HepG2 (cell line): ENCODE data around the gene LRRC74B. TPM values are rescaled to one million over a fixed set of nuclear protein-coding genes. Genes with fewer than 3 reads are reported as not detected.

Source experiments
- ATAC-seq: fragments of 200-7000 bp; cut with Tn5 transposase; 3 replicates; pipeline ENCODE4 v1.9.1; 2020; ENCODE audit warnings: mild to moderate bottlenecking, moderate library complexity
- BruUV-seq: library from RNA; stranded (reverse); fragments of 400-500 nt; replicated peaks from 2 replicates; lab custom pipeline; 2021; lab: Mats Ljungman, UMichigan
- CTCF ChIA-PET: fragments of 300-600 bp; formaldehyde crosslinking; extraction: SDS; loops from one replicate; lab custom pipeline; 2021; ENCODE audit warnings: low total read pairs, inconsistent platforms, low intra/inter-chr PET ratio; lab: Yijun Ruan, JAX
- POLR2A ChIA-PET: fragments of 350-600 bp; sonication (Branson Sonifier 250); formaldehyde crosslinking; loops from one replicate; lab custom pipeline; 2020; ENCODE audit warnings: antibody characterized with exemption, inconsistent platforms; lab: Yijun Ruan, JAX
- DNase-seq: peaks from one replicate; pipeline ENCODE4 v3.0.0-alpha.2; 2015; ENCODE audit warnings: low spot score
- FAIRE-seq: peaks from 3 replicates; lab custom pipeline; 2011; peaks lifted over from hg19 to GRCh38; lab: Jason Lieb, UNC
- H2AFZ ChIP-seq: one replicate; pipeline ENCODE4 v1.6.1; 2011; ENCODE audit warnings: low read length, inconsistent platforms
- H3K27ac ChIP-seq: fragments of 300-600 bp; 3 replicates; pipeline ENCODE4 v1.8.0; 2011; ENCODE audit warnings: mixed run types, mild to moderate bottlenecking, mixed read lengths, low read length, inconsistent platforms; ENCODE audit not compliant: insufficient read depth; ENCODE audit errors: extremely low read length
- H3K27me3 ChIP-seq, 2 experiments: fragments of 200-600 bp in 1 of 2; 2 replicates in 1 of 2; 3 replicates in 1 of 2; pipeline versions ENCODE4 v1.6.0 to v1.8.0; 2011; ENCODE audit warnings: low read length in 2 of 2, mild to moderate bottlenecking in 2 of 2, moderate library complexity in 2 of 2, inconsistent platforms in 1 of 2; ENCODE audit not compliant: insufficient read depth in 2 of 2, control insufficient read depth in 1 of 2
- H3K36me3 ChIP-seq, 2 experiments: fragments of 200-600 bp in 1 of 2; replicated peaks in 1 of 2; 2 replicates in 1 of 2; 3 replicates in 1 of 2; pipeline versions ENCODE4 v1.5.1 to v1.8.0; 2011; ENCODE audit warnings: low read length in 2 of 2, inconsistent platforms in 1 of 2; ENCODE audit not compliant: insufficient read depth in 2 of 2, control insufficient read depth in 1 of 2
- H3K4me1 ChIP-seq: 2 replicates; pipeline ENCODE4 v1.5.1; 2012; ENCODE audit warnings: low read length, inconsistent platforms; ENCODE audit not compliant: insufficient read depth
- H3K4me2 ChIP-seq: 2 replicates; pipeline ENCODE4 v1.6.0; 2011; ENCODE audit warnings: low read depth, low read length, inconsistent platforms
- H3K4me3 ChIP-seq, 3 experiments: fragments of 200-600 bp in 1 of 3; sonication (generic), shearing (Covaris generic) in 1 of 3; replicated peaks in 1 of 3; 2 replicates each; pipeline ENCODE4 v1.5.1; 2011 to 2016; ENCODE audit warnings: low read length in 3 of 3, inconsistent platforms in 2 of 3, low read depth in 2 of 3, mild to moderate bottlenecking in 2 of 3, control low read depth in 1 of 3, mixed read lengths in 1 of 3; ENCODE audit not compliant: insufficient read depth in 1 of 3
- H3K79me2 ChIP-seq: one replicate; pipeline ENCODE4 v1.6.1; 2011; ENCODE audit warnings: low read length, inconsistent platforms; ENCODE audit not compliant: insufficient read depth
- H3K9ac ChIP-seq: 2 replicates; pipeline ENCODE4 v1.6.0; 2011; ENCODE audit warnings: mild to moderate bottlenecking, low read depth, low read length, inconsistent platforms; ENCODE audit not compliant: insufficient read depth
- H3K9me3 ChIP-seq: 2 replicates; pipeline ENCODE4 v1.5.1; 2012; ENCODE audit warnings: mild to moderate bottlenecking, low read length
- H4K20me1 ChIP-seq: 2 replicates; pipeline ENCODE4 v1.6.0; 2011; ENCODE audit warnings: inconsistent platforms, mild to moderate bottlenecking, low read length, moderate library complexity; ENCODE audit not compliant: insufficient read depth
- AKAP8 ChIP-seq: sonication (generic); formaldehyde crosslinking; IDR thresholded peaks from 2 replicates; pipeline ENCODE4 v1.5.1; 2020; ENCODE audit warnings: mild to moderate bottlenecking, missing genetic modification reagents
- MBD4 ChIP-seq: IDR thresholded peaks from 2 replicates; pipeline ENCODE4 v1.6.1; 2012; ENCODE audit warnings: low read length, inconsistent platforms, borderline replicate concordance
- NFATC3 ChIP-seq: sonication (generic); formaldehyde crosslinking; IDR thresholded peaks from 2 replicates; pipeline ENCODE4 v1.5.1; 2020; ENCODE audit warnings: mild to moderate bottlenecking, missing genetic modification reagents
- PHB2 ChIP-seq: fragments of 450-650 bp; IDR thresholded peaks from 2 replicates; pipeline ENCODE4 v1.6.1; 2018; ENCODE audit not compliant: partially characterized antibody
- RBAK ChIP-seq: sonication (generic); formaldehyde crosslinking; IDR thresholded peaks from 2 replicates; pipeline ENCODE4 v1.5.1; 2020; ENCODE audit warnings: mild to moderate bottlenecking, missing genetic modification reagents
- RNF2 ChIP-seq: fragments of 450-650 bp; conservative IDR thresholded peaks from 2 replicates; pipeline ENCODE4 v1.6.1; 2016; ENCODE audit warnings: low read depth
- SRSF1 ChIP-seq: fragments of 200-400 bp; formaldehyde crosslinking; optimal IDR thresholded peaks from 2 replicates; pipeline ENCODE3; 2017; ENCODE audit warnings: mild to moderate bottlenecking, low read depth, low read length, moderate library complexity
- TEAD2 ChIP-seq: sonication (generic); formaldehyde crosslinking; IDR thresholded peaks from 2 replicates; pipeline ENCODE4 v1.9.0; 2021; ENCODE audit warnings: missing genetic modification reagents
- ZFP1 ChIP-seq: IDR thresholded peaks from 2 replicates; pipeline ENCODE4 v1.6.1; 2016
- ZFP36L2 ChIP-seq: sonication (generic); formaldehyde crosslinking; IDR thresholded peaks from 2 replicates; pipeline ENCODE4 v1.4.0; 2020; ENCODE audit warnings: missing genetic modification reagents
- ZNF263 ChIP-seq: sonication (generic); formaldehyde crosslinking; IDR thresholded peaks from 2 replicates; pipeline ENCODE4 v1.4.0; 2020; ENCODE audit warnings: missing genetic modification reagents
- ZNF383 ChIP-seq: sonication (generic); formaldehyde crosslinking; IDR thresholded peaks from 2 replicates; pipeline ENCODE4 v1.4.0; 2020; ENCODE audit warnings: missing genetic modification reagents, mild to moderate bottlenecking, borderline replicate concordance
- ZNF431 ChIP-seq: sonication (generic); formaldehyde crosslinking; IDR thresholded peaks from 2 replicates; pipeline ENCODE4 v1.9.0; 2022; ENCODE audit warnings: missing genetic modification reagents, low read depth, mild to moderate bottlenecking, borderline replicate concordance
- ZNF441 ChIP-seq: sonication (generic); formaldehyde crosslinking; IDR thresholded peaks from 2 replicates; pipeline ENCODE4 v1.7.0; 2021; ENCODE audit warnings: missing genetic modification reagents, borderline replicate concordance
- ZNF766 ChIP-seq: sonication (generic); formaldehyde crosslinking; IDR thresholded peaks from 2 replicates; pipeline ENCODE4 v1.5.0; 2020; ENCODE audit warnings: missing genetic modification reagents, borderline replicate concordance
- ZNF781 ChIP-seq: sonication (generic); formaldehyde crosslinking; IDR thresholded peaks from 2 replicates; pipeline ENCODE4 v1.5.1; 2020; ENCODE audit warnings: borderline replicate concordance, mild to moderate bottlenecking, missing genetic modification reagents; ENCODE audit errors: not compliant biosample characterization
- WGBS: methylation state at CpG from one replicate; pipeline ENCODE4 v1.1.6; 2017; ENCODE audit warnings: low lambda C conversion rate; 5-methylcytosine and 5-hydroxymethylcytosine counted together
- in situ Hi-C: cut with HindIII; loops from 2 replicates; pipeline ENCODE4 v1.10.0; 2017; ENCODE audit warnings: low pct_unique_long_range_greater_than_20kb; ENCODE audit not compliant: extremely low pct_ligation_motif_present
- intact Hi-C: fragments of 100-400 bp; cut with micrococcal nuclease; formaldehyde crosslinking; loops from one replicate; pipeline ENCODE4 v1.10.0; 2022; ENCODE audit not compliant: unreplicated experiment
- polyA plus RNA-seq, 8 experiments: library from polyadenylated mRNA; depleted of rRNA in 3 of 8; stranded (reverse) in 7 of 8; unstranded in 1 of 8; fragments of >200 nt; fragmentation: Illumina TruSeq in 4 of 8; extraction: Trizol in 4 of 8; gene quantifications; 2 replicates each; pipeline versions ENCODE4 v1.2.1 to v1.2.3, GENCODE V29; 2011 to 2016; ENCODE audit warnings: low read depth in 4 of 8, missing spikeins in 1 of 8, mixed read lengths in 1 of 8; ENCODE audit not compliant: insufficient read depth in 1 of 8
- total RNA-seq, 5 experiments: library from RNA; depleted of rRNA; stranded (reverse); fragments of >200 nt; fragmentation: Illumina TruSeq; extraction: Trizol; gene quantifications; 2 replicates each; pipeline ENCODE4 v1.2.3, GENCODE V29; 2016; ENCODE audit warnings: low read depth in 1 of 5
- TF ChIP-seq, protein P1 (sequence below): sonication (generic); formaldehyde crosslinking; IDR thresholded peaks from 2 replicates; pipeline ENCODE4 v1.5.0; 2020; ENCODE audit warnings: mild to moderate bottlenecking, missing genetic modification reagents, moderate library complexity
- TF ChIP-seq, protein P2 (sequence below): sonication (generic); formaldehyde crosslinking; IDR thresholded peaks from 2 replicates; pipeline ENCODE4 v1.8.0; 2022; ENCODE audit warnings: mild to moderate bottlenecking, missing genetic modification reagents; ENCODE audit not compliant: insufficient replicate concordance
- TF ChIP-seq, protein P3 (sequence below): IDR thresholded peaks from 2 replicates; pipeline ENCODE4 v1.6.1; 2016; ENCODE audit warnings: mild to moderate bottlenecking, missing biosample characterization, missing genetic modification reagents
- TF ChIP-seq, protein P4 (sequence below): fragments of 450-650 bp; IDR thresholded peaks from 2 replicates; pipeline ENCODE4 v1.6.1; 2017

The LRRC74B gene
- total and polyA plus RNA-seq, 2 of the 13 experiments (the other 11 are each of a cell fraction or from before 2014, with no cell fraction given) = not detected

DNA sequence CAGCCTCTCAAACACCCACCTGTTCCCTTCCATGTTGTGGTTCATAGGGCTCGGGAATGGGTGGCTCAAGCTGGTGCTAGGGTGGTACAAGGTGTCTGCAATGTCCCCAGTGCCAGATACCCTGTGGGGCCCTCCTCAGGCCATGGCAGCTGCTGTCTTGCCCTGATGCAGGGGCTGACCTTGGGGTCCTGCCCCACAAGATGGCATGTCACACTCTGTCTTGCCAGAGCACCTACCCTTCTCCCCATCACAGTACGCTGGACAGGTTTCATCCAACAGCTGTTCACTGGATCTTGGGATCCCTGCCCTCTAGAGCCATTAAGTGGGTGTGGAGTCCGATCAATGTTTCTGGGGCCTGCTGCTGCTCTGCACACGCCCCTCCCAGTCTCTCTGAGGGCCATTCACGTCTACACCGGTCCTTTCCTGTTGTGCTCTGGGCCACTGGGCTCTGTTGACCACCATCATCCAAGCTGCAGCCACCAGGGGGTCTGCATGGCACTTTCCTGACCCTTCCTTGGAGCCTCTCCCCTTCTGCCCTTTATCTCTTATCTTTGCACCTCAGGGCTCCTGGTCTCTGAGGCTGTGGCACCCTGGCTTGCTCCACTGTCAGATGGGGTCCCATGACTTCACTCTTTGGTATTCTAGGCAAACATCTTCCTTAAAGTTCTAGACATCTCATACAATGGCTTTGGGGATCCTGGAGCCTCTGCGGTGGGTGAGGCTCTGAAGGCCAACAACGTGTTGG is 7.1 kb downstream of the LRRC74B start:
- no peak overlapping the region for H2AFZ ChIP-seq
- H3K9ac ChIP-seq = no peak overlapping the region
- H3K4me3 ChIP-seq = no peak overlapping the region
- H3K9me3 ChIP-seq = no peaks in the 10 kb centered on the region
- H3K36me3 ChIP-seq = no peaks in the 10 kb centered on the region
- H3K4me1 ChIP-seq = no peaks in the 10 kb centered on the region
- H3K4me2 ChIP-seq = no peak overlapping the region
- no peaks in the 10 kb centered on the region for H3K79me2 ChIP-seq
- WGBS = 14% methylated on average over 5 of the region's 8 CpGs
- no peak for ATAC-seq
- no peak for DNase-seq
- H3K27me3 ChIP-seq = peaks cover 6 to 57% of the 10 kb centered on the region in 2 experiments; a peak in 4 of 5 replicates
- CTCF ChIA-PET = no interaction called here
- no peaks in the 10 kb centered on the region for H4K20me1 ChIP-seq
- BruUV-seq = no TSS peak
- no peak for FAIRE-seq
- POLR2A ChIA-PET = no interaction called here
- intact Hi-C loops (no loop called here), in situ Hi-C loops (no loop called here)
- no peak overlapping the region for H3K27ac ChIP-seq
- no peak for TF ChIP-seq MBD4
- TF ChIP-seq, protein P1, sequence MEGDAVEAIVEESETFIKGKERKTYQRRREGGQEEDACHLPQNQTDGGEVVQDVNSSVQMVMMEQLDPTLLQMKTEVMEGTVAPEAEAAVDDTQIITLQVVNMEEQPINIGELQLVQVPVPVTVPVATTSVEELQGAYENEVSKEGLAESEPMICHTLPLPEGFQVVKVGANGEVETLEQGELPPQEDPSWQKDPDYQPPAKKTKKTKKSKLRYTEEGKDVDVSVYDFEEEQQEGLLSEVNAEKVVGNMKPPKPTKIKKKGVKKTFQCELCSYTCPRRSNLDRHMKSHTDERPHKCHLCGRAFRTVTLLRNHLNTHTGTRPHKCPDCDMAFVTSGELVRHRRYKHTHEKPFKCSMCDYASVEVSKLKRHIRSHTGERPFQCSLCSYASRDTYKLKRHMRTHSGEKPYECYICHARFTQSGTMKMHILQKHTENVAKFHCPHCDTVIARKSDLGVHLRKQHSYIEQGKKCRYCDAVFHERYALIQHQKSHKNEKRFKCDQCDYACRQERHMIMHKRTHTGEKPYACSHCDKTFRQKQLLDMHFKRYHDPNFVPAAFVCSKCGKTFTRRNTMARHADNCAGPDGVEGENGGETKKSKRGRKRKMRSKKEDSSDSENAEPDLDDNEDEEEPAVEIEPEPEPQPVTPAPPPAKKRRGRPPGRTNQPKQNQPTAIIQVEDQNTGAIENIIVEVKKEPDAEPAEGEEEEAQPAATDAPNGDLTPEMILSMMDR (CRISPR knock-in tag) = no peak
- TF ChIP-seq ZFP36L2 (CRISPR knock-in tag) = no peak
- no peak for TF ChIP-seq ZNF383 (CRISPR knock-in tag)
- no peak for TF ChIP-seq ZNF441 (CRISPR knock-in tag)
- no peak for TF ChIP-seq RNF2
- TF ChIP-seq, protein P2, sequence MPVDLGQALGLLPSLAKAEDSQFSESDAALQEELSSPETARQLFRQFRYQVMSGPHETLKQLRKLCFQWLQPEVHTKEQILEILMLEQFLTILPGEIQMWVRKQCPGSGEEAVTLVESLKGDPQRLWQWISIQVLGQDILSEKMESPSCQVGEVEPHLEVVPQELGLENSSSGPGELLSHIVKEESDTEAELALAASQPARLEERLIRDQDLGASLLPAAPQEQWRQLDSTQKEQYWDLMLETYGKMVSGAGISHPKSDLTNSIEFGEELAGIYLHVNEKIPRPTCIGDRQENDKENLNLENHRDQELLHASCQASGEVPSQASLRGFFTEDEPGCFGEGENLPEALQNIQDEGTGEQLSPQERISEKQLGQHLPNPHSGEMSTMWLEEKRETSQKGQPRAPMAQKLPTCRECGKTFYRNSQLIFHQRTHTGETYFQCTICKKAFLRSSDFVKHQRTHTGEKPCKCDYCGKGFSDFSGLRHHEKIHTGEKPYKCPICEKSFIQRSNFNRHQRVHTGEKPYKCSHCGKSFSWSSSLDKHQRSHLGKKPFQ = no peak
- TF ChIP-seq, protein P3, sequence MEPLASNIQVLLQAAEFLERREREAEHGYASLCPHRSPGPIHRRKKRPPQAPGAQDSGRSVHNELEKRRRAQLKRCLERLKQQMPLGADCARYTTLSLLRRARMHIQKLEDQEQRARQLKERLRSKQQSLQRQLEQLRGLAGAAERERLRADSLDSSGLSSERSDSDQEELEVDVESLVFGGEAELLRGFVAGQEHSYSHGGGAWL = no peak
- no peak for TF ChIP-seq RBAK (CRISPR knock-in tag)
- no peak for TF ChIP-seq PHB2
- TF ChIP-seq ZFP1 = no peak
- TF ChIP-seq AKAP8 (CRISPR knock-in tag) = no peak
- no peak for TF ChIP-seq ZNF263 (CRISPR knock-in tag)
- TF ChIP-seq ZNF766 (CRISPR knock-in tag) = no peak
- no peak for TF ChIP-seq ZNF431 (CRISPR knock-in tag)
- TF ChIP-seq ZNF781 (CRISPR knock-in tag) = no peak
- TF ChIP-seq TEAD2 (CRISPR knock-in tag) = no peak
- TF ChIP-seq NFATC3 (CRISPR knock-in tag) = no peak
- no peak for TF ChIP-seq SRSF1
- TF ChIP-seq, protein P4, sequence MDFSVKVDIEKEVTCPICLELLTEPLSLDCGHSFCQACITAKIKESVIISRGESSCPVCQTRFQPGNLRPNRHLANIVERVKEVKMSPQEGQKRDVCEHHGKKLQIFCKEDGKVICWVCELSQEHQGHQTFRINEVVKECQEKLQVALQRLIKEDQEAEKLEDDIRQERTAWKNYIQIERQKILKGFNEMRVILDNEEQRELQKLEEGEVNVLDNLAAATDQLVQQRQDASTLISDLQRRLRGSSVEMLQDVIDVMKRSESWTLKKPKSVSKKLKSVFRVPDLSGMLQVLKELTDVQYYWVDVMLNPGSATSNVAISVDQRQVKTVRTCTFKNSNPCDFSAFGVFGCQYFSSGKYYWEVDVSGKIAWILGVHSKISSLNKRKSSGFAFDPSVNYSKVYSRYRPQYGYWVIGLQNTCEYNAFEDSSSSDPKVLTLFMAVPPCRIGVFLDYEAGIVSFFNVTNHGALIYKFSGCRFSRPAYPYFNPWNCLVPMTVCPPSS = no peak
